Type B pancreatic cell (in vitro differentiated cells): ENCODE measurements around the gene CTBP2. TPM values are rescaled to one million over a fixed set of nuclear protein-coding genes. Genes with fewer than 3 reads are reported as not detected.

ENCODE experiments used
- DNase-seq: peaks from one replicate; pipeline ENCODE4 v3.0.0; 2021; ENCODE audit warnings: mixed read lengths; ENCODE audit not compliant: unreplicated experiment; ENCODE audit errors: extremely low spot score
- H3K27ac Mint-ChIP-seq: 2 replicates; pipeline ENCODE4 v1.8.0; 2021; ENCODE audit warnings: mild to moderate bottlenecking, mixed read lengths
- H3K27me3 Mint-ChIP-seq: 2 replicates; pipeline ENCODE4 v1.8.0; 2021; ENCODE audit warnings: mixed read lengths
- H3K36me3 Mint-ChIP-seq: 2 replicates; pipeline ENCODE4 v1.8.0; 2021; ENCODE audit warnings: mixed read lengths
- H3K4me1 Mint-ChIP-seq: one replicate; pipeline ENCODE4 v1.8.0; 2021; ENCODE audit warnings: mixed read lengths; ENCODE audit not compliant: unreplicated experiment
- H3K4me3 Mint-ChIP-seq: 2 replicates; pipeline ENCODE4 v1.8.0; 2021; ENCODE audit warnings: mild to moderate bottlenecking, mixed read lengths
- H3K9me3 Mint-ChIP-seq: 2 replicates; pipeline ENCODE4 v1.8.0; 2021; ENCODE audit warnings: mixed read lengths
- total RNA-seq: library from RNA; stranded (reverse); gene quantifications from 2 replicates; pipeline ENCODE4 v1.2.1, GENCODE V29; 2021; ENCODE audit warnings: low replicate concordance
- TF ChIP-seq, protein P1 (sequence below): fragments of 200-600 bp; sonication (generic); conservative IDR thresholded peaks from 2 replicates; pipeline ENCODE4 v1.5.0; 2021; ENCODE audit warnings: antibody characterized with exemption, mild to moderate bottlenecking

CTBP2 gene
- total RNA-seq, 1 donor from 2014 or later = 113 TPM

DNA sequence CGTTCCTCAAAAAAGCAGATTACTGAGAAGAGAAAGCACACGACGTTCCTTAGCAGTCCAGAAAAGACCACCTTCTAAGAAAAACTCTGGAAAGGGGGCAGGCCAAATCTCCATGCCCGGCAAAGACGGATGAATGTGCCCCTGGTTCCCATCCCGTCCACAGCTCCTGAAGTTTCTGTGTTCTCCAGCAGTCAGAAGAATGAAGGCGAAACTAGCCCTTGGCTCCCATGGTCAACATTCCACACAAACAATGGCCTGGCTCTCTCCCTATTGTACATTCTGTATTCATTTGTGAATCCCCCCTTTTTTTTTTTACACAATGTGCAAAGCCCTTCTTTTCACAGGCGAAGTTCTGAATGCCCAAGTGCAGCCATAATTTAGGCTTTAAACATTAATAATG, 5.3 kb downstream of the CTBP2 start:
- Mint-ChIP-seq H3K9me3 (no peaks in the 10 kb centered on the region), H3K36me3 (peaks cover 13% of the 10 kb centered on the region), H3K4me1 (peaks cover 64% of the 10 kb centered on the region), H3K4me3 (peak overlapping the region; percentile 90), H3K27ac (peak overlapping the region; percentile 91), H3K27me3 (no peaks in the 10 kb centered on the region)
- DNase-seq = no peak
- TF ChIP-seq, protein P1, sequence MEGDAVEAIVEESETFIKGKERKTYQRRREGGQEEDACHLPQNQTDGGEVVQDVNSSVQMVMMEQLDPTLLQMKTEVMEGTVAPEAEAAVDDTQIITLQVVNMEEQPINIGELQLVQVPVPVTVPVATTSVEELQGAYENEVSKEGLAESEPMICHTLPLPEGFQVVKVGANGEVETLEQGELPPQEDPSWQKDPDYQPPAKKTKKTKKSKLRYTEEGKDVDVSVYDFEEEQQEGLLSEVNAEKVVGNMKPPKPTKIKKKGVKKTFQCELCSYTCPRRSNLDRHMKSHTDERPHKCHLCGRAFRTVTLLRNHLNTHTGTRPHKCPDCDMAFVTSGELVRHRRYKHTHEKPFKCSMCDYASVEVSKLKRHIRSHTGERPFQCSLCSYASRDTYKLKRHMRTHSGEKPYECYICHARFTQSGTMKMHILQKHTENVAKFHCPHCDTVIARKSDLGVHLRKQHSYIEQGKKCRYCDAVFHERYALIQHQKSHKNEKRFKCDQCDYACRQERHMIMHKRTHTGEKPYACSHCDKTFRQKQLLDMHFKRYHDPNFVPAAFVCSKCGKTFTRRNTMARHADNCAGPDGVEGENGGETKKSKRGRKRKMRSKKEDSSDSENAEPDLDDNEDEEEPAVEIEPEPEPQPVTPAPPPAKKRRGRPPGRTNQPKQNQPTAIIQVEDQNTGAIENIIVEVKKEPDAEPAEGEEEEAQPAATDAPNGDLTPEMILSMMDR = no peak

DNA sequence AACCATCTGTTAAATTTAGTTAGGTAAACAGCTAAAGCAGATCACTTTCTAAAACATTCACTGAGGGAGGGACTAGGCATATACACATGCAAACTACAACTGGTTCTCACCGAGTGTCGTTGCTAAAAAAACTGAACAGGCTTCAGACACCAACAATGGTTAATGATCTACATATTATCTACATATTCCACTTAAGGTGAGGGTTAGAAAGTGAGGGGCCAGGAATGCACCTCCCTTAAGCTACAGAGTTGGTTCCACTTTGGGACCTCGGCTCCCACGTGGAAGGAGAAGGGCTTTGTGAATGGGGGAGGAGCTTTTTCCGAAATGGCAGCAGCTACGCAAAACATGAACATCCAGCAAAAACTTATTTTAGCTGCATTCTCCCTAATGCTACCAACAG, 5.8 kb downstream of the CTBP2 start:
- peak overlapping the region; percentile 91 for H3K27ac Mint-ChIP-seq
- H3K9me3 Mint-ChIP-seq = no peaks in the 10 kb centered on the region
- peaks cover 70% of the 10 kb centered on the region for H3K4me1 Mint-ChIP-seq
- no peaks in the 10 kb centered on the region for H3K27me3 Mint-ChIP-seq
- peak overlapping the region; percentile 90 for H3K4me3 Mint-ChIP-seq
- no peak for DNase-seq
- TF ChIP-seq, protein P1 = no peak
- peaks cover 16% of the 10 kb centered on the region for H3K36me3 Mint-ChIP-seq

DNA sequence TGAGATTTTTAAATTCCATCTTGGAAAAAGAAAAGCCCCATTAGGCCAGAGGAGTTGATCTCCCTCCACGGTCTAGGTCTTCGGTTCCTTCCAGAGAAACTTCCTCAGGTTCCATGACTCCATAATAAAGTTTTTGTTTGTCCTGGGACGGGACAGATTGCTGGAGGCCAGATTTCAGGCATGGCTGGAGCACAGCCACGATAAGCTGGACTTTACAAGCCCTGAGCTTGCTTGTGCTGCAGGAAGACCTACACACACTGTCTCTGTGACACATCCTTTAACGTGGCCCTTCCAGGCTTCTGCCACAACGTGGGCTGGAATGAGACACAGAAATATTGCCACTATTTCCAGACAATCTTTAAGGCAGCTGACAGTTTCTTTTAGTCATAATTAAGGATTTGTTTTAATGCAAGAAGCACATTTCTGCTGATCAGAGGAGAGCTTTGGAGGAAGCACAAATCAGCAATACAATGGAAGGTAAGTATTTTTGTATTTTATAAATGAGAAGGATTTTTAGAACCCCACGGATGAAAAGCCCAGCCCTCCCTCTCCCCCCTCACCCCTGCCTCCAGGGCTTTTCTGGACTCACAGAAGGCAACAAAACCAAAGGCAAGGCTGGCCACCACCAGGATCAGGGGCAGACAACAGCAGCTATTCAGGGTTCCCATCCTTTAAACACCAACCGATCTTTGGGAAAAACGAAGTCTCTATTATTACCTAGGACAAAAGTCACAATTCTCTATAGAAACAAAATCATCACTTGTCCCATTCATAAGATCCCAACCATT, 6.5 kb downstream of the CTBP2 start:
- Mint-ChIP-seq H3K9me3 (no peaks in the 10 kb centered on the region), H3K27me3 (no peaks in the 10 kb centered on the region), H3K4me1 (peaks cover 77% of the 10 kb centered on the region), H3K27ac (peak overlapping the region; percentile 91), H3K36me3 (peaks cover 16% of the 10 kb centered on the region), H3K4me3 (peak overlapping the region; percentile 90)
- no peak for DNase-seq
- TF ChIP-seq, protein P1 = no peak

GRCh38 chr10:125152450-125153368, 7.7 kb downstream of the CTBP2 start:
- H3K27ac Mint-ChIP-seq = peak overlapping the region; percentile 91
- TF ChIP-seq, protein P1 = no peak
- DNase-seq = no peak

GRCh38 chr10:125151553-125152449, 8.6 kb downstream of the CTBP2 start:
- peak overlapping the region; percentile 91 for H3K27ac Mint-ChIP-seq
- peak overlapping the region; percentile 86 for H3K4me3 Mint-ChIP-seq
- H3K9me3 Mint-ChIP-seq = no peaks in the 10 kb centered on the region

More at GRCh38 chr10:125152450-125153368, 7.7 kb downstream of the CTBP2 start:
- no peaks in the 10 kb centered on the region for H3K27me3 Mint-ChIP-seq
- H3K36me3 Mint-ChIP-seq = peaks cover 19% of the 10 kb centered on the region
- peaks cover 86% of the 10 kb centered on the region for H3K4me1 Mint-ChIP-seq
- H3K9me3 Mint-ChIP-seq = no peaks in the 10 kb centered on the region
- peak overlapping the region; percentile 86 for H3K4me3 Mint-ChIP-seq

More at GRCh38 chr10:125151553-125152449, 8.6 kb downstream of the CTBP2 start:
- peaks cover 20% of the 10 kb centered on the region for H3K36me3 Mint-ChIP-seq
- no peak for DNase-seq
- no peaks in the 10 kb centered on the region for H3K27me3 Mint-ChIP-seq
- TF ChIP-seq, protein P1 = no peak
- H3K4me1 Mint-ChIP-seq = peaks cover 86% of the 10 kb centered on the region
